Measurements from ENCODE around the gene HDHD5. TPM values are rescaled to one million over a fixed set of nuclear protein-coding genes. Genes with fewer than 3 reads are reported as not detected.

Gene HDHD5
- total RNA-seq, 1 donor from 2014 or later, result 63.8 TPM

DNA sequence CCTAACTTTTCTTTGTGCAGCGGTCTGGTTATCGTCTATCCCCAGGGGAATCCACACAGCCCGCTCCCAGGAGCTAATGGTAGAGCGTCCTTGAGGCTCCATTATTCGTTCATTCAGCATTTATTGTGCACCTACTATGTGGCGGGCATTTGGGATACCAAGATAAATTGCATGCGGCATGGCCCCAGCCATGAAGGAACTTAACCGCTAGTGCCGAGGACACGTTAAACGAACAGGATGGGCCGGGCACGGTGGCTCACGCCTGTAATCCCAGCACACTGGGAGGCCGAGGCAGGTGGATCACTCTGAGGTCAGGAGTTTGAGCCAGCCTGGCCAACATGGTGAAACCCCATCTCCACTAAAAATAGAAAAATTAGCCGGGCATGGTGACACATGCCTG lies 49.1 kb downstream of the HDHD5 start:
- no peak for DNase-seq
- intact Hi-C loops (cut with micrococcal nuclease), result no loop called here
- ATAC-seq, result no peak

GRCh38 chr22:17109113-17109865 lies 49.8 kb downstream of the HDHD5 start:
- DNase-seq, result no peak
- intact Hi-C loops (cut with micrococcal nuclease), result no loop called here
- no peak for ATAC-seq

GRCh38 chr22:17108256-17109112 lies 50.6 kb downstream of the HDHD5 start:
- DNase-seq, result no peak
- no peak for ATAC-seq
- intact Hi-C loops (cut with micrococcal nuclease), result no loop called here

DNA sequence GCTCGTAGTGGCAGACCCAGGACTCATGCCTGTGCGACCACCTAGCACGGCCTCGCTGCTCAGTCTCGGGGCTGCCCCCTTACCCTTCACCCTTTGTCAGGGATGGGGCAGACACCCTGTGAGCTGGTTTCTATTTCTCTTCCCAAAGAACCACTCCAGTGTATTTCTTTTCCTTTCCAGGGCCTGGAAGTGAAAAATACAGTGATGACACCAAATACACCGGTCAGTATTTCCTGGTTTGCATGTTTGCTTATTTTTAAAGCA lies 51.6 kb downstream of the HDHD5 start:
- DNase-seq (no peak), ATAC-seq (no peak)
- intact Hi-C loops (cut with micrococcal nuclease), result no loop called here

- intact Hi-C loops (cut with micrococcal nuclease), result no loop called here
- ATAC-seq (peak; percentile 55), DNase-seq (no peak)
These were observed 52.1 kb downstream of the HDHD5 start for GRCh38 chr22:17106785-17107546.

DNA sequence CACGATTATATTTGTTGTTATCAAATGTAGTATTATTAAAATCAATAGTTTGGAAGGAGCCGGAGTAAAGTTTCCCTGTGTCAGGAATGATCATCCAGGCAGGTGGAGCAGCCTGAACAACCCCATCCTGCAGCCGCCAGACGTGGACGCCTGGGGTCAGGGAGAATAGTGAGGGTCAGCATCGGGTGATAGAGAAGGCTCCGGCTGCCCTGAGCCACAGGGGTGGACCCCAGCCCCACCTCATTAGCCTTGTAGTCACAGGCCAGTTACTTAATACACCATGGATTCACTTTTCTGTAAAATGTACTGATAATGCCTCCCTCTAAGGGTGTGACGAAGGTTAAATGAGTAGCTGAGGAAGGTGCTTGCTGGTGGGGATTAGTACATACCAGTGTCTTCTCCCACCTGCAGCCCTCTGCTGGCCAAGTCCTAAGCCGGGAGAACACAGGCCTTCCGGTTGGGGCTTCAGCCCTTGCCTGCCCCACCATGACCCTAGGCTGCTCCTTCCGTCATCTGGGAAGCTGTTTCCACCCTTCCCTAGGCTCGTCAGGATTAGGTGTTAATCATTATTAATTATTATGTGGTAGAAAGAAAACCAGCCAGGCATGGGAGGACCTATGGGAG lies 52.8 kb downstream of the HDHD5 start:
- ATAC-seq (peak; percentile 55), DNase-seq (no peak)
- intact Hi-C loops (cut with micrococcal nuclease), result no loop called here

DNA sequence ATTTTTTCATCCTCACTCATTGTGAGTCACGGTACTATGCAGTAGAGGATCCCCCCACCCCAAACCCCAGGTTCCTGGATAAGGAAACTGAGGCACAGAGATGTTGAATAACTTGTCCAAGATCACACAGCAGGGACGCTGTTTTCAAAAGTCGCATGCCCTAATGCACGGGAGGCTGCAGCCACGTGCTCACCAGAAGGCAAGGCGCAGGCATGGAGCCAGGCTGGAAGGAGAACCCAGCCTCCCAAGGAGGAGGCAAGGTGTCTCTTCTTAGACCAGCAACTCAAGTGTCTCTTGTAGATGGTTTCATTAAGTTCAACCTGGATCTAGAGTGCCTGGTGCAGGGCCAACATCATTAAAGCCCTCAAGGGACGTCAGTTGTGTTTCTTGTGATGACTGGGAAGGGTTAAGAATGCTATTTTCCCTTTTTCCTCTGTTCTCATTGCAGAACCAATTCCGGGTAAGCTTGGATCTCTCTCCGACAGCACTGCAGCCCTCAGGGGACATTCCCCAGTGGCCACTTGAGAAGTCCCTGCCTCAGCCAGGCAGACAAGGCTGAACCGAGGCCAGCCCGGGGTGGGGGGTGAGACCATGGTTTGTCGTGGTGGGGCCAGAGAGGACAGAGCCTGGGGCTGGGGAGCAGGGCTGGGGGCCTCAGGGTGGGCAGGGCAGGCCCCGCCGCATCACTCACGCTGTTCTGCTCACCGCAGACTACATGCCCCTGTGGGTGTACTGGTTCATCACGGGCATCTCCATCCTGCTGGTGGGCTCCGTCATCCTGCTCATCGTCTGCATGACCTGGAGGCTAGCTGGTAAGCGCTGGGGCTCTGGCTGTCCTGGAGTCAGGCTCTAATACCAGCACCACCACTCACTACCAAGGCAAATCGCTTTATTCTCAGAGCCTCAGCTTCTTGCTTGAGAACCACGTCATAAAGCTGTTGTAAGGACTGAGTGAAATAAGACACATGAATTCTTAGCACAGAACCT lies 53.6 kb downstream of the HDHD5 start:
- no peak for DNase-seq
- intact Hi-C loops (cut with micrococcal nuclease), result no loop called here
- no peak for ATAC-seq

DNA sequence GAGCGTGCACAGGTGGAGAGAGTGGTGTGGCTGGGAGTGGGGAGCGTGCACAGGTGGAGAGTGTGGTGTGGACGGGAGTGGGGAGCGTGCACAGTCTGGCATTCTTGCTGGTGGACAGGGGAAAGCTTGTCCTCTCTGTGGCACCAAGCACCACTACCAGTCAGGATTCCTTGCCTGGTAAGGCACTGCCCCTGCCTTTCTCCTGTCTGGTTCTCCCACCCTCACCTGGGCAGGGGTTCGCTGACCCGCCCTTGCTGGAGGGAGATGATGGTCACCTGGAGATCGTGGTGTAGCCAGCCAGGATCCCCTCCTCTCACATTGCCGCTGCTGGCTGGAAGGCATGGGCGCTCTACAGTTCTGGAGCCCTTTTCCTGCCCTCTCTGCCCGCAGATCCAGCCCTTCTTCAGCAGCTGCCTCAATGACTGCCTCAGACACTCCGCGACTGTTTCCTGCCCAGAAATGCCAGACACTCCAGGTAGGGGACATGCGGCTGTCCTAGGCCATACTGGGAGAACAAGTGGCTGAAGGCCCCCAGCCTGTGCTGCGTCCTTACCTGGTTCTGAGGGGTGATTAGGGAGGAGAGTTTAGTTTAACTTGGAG lies 54.6 kb downstream of the HDHD5 start:
- intact Hi-C loops (cut with micrococcal nuclease), result no loop called here
- no peak for ATAC-seq
- no peak for DNase-seq

GRCh38 chr22:17103351-17103750 lies 55.7 kb downstream of the HDHD5 start:
- intact Hi-C loops (cut with micrococcal nuclease), result no loop called here
- no peak for DNase-seq
- ATAC-seq, result no peak

DNA sequence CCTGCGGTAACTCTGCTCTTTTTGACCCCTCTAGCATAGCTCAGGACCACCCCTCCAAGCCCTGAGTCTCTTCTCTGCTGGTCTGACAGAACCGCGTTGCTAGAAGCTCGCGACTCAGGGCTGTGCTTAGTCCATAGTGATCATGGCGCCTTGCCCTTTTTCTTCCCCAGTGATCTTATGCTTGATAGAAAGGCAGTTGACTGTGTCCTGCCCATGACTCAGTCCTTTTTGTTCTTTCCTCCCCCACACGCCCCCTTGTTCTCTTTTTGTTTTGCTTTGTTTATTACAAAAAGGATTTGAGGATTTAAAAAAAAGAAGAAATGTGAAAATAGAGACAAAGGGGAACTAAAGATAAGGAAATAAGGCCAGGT lies 56.8 kb downstream of the HDHD5 start:
- ATAC-seq, result no peak

DNA sequence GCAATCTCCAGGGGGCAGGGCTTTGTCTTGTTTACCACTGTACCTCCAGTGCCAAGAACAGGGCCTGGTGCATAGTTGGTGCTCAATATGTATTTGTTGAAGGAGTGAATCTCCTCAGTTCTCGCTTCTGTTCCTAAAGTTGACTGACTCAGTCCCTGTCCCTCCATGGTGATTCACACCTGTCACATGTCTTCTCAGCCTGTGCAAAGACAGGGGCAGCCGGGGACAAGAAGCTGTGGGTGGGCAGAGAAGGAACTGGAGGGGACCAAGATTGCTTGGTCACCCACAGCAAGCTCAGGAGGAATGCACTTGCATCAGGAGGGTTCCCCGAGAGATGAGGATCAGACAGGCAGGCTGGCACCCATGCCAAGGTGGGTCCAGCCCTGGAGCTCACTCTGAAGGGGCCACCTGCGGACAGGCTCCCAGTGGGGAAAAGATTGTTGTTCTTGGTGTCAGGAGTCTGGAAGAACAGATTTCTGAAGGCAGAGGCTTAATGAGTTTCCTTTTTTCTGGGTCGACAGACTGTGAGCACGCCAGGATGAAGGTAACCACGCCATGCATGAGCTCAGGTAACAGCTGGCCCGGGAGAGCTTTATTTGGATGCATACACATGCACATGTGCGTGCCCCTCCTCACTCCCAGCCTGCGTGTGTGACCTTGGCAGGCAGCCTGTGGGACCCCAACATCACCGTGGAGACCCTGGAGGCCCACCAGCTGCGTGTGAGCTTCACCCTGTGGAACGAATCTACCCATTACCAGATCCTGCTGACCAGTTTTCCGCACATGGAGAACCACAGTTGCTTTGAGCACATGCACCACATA lies 57.4 kb downstream of the HDHD5 start:
- intact Hi-C loops (cut with micrococcal nuclease), result no loop called here
- DNase-seq (no peak), ATAC-seq (no peak)

More for the DNA sequence above, 56.8 kb downstream of the HDHD5 start:
- DNase-seq, result no peak
- intact Hi-C loops (cut with micrococcal nuclease), result no loop called here

DNA sequence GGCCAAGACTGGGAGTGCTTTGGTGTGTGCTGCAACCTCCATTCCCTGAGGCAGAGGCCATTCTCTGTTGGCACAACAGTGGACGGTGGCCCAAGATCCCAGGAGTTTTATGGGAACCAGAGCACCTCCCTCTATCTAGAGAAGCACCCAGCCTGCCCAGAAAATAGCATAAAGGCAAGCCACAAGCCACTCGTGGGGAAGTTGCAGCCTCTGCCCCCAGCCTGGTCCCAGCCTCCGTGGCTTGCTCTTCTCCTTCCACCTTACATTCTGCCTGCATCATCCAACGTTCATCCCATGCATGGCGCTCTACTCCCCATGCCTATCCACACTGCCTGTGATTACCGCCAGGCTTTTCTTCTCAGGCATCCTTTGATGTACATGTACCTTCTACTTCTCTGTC lies 58.5 kb downstream of the HDHD5 start:
- DNase-seq, result no peak
- intact Hi-C loops (cut with micrococcal nuclease), result no loop called here

GRCh38 chr22:17098379-17098819 lies 60.7 kb downstream of the HDHD5 start:
- ATAC-seq (peak; percentile 76), DNase-seq (no peak)
- intact Hi-C loops (cut with micrococcal nuclease), result no loop called here

More for the DNA sequence above, 58.5 kb downstream of the HDHD5 start:
- no peak for ATAC-seq

GRCh38 chr22:17097701-17098100 lies 61.4 kb downstream of the HDHD5 start:
- intact Hi-C loops (cut with micrococcal nuclease), result no loop called here
- no peak for ATAC-seq
- DNase-seq, result no peak

GRCh38 chr22:17097062-17097461 lies 62.0 kb downstream of the HDHD5 start:
- ATAC-seq, result no peak
- no peak for DNase-seq
- intact Hi-C loops (cut with micrococcal nuclease), result no loop called here

DNA sequence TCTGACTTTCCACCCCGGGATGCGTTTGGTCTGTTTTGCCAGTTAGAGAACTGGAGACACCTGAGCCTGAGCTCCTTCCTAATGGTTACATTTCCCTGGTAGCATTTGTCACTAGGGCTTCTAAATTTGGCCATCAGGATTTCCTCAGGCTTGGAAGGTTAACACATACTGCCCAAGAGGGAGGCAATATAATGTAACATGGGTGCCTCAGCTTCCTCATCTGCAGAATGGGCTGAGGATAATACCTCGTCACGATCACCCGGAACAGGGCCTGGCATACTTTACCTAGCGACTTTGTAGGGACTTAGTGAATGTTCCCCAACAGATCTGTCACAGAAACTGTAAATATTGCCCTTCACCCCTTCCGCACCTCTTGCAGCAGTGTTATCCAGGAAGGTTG lies 63.0 kb downstream of the HDHD5 start:
- DNase-seq, result no peak
- no peak for ATAC-seq
- intact Hi-C loops (cut with micrococcal nuclease), result no loop called here

- no peak for ATAC-seq
- intact Hi-C loops (cut with micrococcal nuclease), result no loop called here
- no peak for DNase-seq
These were observed 63.5 kb downstream of the HDHD5 start for GRCh38 chr22:17095538-17095937.

Data from left ventricle myocardium superior (tissue), 1 donor.